ES-I3 (cell line): ENCODE data around the gene LDOC1.

Source experiments
- H3K36me3 ChIP-seq: 2 replicates; pipeline ENCODE4 v1.6.1; 2013; ENCODE audit warnings: mild to moderate bottlenecking, low read length, control low read depth, moderate library complexity; ENCODE audit not compliant: insufficient read depth
- H3K4me1 ChIP-seq: 2 replicates; pipeline ENCODE4 v1.6.1; 2013; ENCODE audit warnings: mild to moderate bottlenecking, control low read depth, low read length; ENCODE audit not compliant: insufficient read depth
- H3K9ac ChIP-seq: 2 replicates; pipeline ENCODE4 v1.6.1; 2013; ENCODE audit warnings: low read depth, mild to moderate bottlenecking, low read length, moderate library complexity
- H3K9me3 ChIP-seq: 2 replicates; pipeline ENCODE4 v1.6.1; 2013; ENCODE audit warnings: mild to moderate bottlenecking, low read length, moderate library complexity; ENCODE audit not compliant: control insufficient read depth, insufficient read depth

Gene LDOC1

GRCh38 chrX:141127146-141127545, 49.8 kb downstream of the LDOC1 start:
- Histone ChIP-seq H3K9me3 (no peaks in the 10 kb centered on the region), H3K9ac (no peak overlapping the region), H3K4me1 (no peaks in the 10 kb centered on the region), H3K36me3 (no peaks in the 10 kb centered on the region)
